ENCODE measurements around the gene SLC5A11. TPM values are rescaled to one million over a fixed set of nuclear protein-coding genes. Genes with fewer than 3 reads are reported as not detected.

SLC5A11 gene
- total RNA-seq, 4 donors from 2014 or later: not detected

DNA sequence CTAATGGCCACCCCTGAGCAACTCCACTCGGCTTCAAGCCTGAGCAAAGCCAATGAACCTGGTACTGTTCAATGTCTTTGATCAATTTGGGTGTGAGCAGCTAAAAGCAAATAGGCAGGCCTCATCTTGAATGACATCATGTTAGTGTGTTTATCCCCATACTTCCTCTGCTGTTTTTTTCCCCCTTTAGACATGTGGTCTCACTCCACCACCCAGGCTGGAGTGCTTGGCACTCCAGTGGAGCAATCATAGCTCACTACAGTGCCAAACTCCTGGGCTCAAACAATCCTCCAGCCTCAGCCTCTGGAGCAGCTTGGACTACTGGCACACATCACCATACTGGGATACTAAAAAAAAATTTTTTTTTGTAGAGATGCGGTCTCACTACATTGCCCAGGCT is 94.0 kb downstream of the SLC5A11 start:
- Histone ChIP-seq H3K27ac (replicated peaks in 1 of 4) (no peak overlapping the region), H3K36me3 (peaks cover 58 to 100% (median 96%) of the 10 kb centered on the region in 4 donors), H3K4me1 (no peaks in the 10 kb centered on the region), H3K4me3 (no peak overlapping the region), H3K9me3 (no peaks in the 10 kb centered on the region), H3K27me3 (no peaks in the 10 kb centered on the region)
- intact Hi-C loops (cut with DNase I): no loop called here
- no peak for DNase-seq (ENCODE audit: extremely low spot score)
- 90% methylated on average over 1 of the region's 2 CpGs for WGBS
- TF ChIP-seq POLR2AphosphoS5 (IDR thresholded peaks at IDR 0.05) (no peak), EP300 (IDR thresholded peaks at IDR 0.05) (no peak), POLR2A (IDR thresholded peaks at IDR 0.05; ENCODE audit: low read depth) (no peak)
- TF ChIP-seq, protein P1, sequence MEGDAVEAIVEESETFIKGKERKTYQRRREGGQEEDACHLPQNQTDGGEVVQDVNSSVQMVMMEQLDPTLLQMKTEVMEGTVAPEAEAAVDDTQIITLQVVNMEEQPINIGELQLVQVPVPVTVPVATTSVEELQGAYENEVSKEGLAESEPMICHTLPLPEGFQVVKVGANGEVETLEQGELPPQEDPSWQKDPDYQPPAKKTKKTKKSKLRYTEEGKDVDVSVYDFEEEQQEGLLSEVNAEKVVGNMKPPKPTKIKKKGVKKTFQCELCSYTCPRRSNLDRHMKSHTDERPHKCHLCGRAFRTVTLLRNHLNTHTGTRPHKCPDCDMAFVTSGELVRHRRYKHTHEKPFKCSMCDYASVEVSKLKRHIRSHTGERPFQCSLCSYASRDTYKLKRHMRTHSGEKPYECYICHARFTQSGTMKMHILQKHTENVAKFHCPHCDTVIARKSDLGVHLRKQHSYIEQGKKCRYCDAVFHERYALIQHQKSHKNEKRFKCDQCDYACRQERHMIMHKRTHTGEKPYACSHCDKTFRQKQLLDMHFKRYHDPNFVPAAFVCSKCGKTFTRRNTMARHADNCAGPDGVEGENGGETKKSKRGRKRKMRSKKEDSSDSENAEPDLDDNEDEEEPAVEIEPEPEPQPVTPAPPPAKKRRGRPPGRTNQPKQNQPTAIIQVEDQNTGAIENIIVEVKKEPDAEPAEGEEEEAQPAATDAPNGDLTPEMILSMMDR (IDR thresholded peaks at IDR 0.05): no peak

DNA sequence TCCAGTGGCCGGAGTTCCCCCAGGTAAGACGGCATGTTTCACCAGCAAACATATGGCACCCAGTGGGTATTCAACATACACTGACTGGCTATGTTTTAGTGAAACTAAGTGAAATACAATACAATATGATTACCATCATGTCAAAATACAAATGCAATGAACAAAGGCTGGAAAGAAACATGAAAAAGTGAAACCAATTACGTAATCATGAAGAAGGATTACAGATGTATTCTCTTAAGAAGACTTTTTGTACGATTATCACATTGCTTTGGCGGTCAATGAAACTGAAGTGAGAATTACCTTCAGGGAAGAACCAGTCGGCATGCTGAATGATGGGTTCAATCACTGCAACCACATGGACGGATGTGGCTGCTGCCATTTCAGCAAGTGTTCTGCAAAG is 97.7 kb downstream of the SLC5A11 start:
- no peak overlapping the region for H3K4me3 ChIP-seq
- intact Hi-C loops (cut with DNase I): no loop called here
- no peaks in the 10 kb centered on the region for H3K4me1 ChIP-seq
- WGBS: 94% methylated on average over 7 of the region's 7 CpGs
- no peak overlapping the region for H3K27ac ChIP-seq (replicated peaks in 1 of 4)
- TF ChIP-seq POLR2A (IDR thresholded peaks at IDR 0.05; ENCODE audit: low read depth) (no peak), POLR2AphosphoS5 (IDR thresholded peaks at IDR 0.05) (no peak), EP300 (IDR thresholded peaks at IDR 0.05) (no peak)
- TF ChIP-seq, protein P1 (IDR thresholded peaks at IDR 0.05): no peak
- no peak for DNase-seq (ENCODE audit: extremely low spot score)
- no peaks in the 10 kb centered on the region for H3K27me3 ChIP-seq
- no peaks in the 10 kb centered on the region for H3K9me3 ChIP-seq
- peaks cover 48 to 100% (median 90%) of the 10 kb centered on the region in 4 donors for H3K36me3 ChIP-seq

DNA sequence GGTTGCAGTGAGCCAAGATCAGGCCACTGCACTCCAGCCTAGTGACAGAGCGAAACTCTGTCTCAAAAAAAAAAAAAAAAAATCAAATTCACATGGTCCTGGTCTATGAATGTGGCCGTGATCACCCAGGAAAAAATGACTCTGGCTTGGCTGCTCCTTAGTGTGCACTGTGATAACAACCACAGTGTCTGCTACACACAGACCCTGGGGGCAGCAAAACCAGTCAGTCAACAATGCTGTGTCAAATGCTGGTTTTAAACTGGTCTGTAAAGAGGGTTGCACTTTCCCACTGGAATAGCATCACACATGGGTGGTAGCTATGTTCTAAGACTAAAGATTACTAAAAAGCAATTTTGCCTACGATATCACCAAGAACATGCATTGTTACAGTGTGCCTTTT is 98.4 kb downstream of the SLC5A11 start:
- intact Hi-C loops (cut with DNase I): no loop called here
- WGBS: 97% methylated on average over 3 of the region's 3 CpGs
- H3K4me1 ChIP-seq: no peaks in the 10 kb centered on the region
- H3K36me3 ChIP-seq: peaks cover 48 to 100% (median 88%) of the 10 kb centered on the region in 4 donors
- H3K4me3 ChIP-seq: no peak overlapping the region
- no peak for TF ChIP-seq EP300 (IDR thresholded peaks at IDR 0.05)
- no peak for TF ChIP-seq POLR2AphosphoS5 (IDR thresholded peaks at IDR 0.05)
- TF ChIP-seq, protein P1 (IDR thresholded peaks at IDR 0.05): no peak
- TF ChIP-seq POLR2A (IDR thresholded peaks at IDR 0.05; ENCODE audit: low read depth): no peak
- H3K27ac ChIP-seq (replicated peaks in 1 of 4): no peak overlapping the region
- H3K9me3 ChIP-seq: no peaks in the 10 kb centered on the region
- H3K27me3 ChIP-seq: no peaks in the 10 kb centered on the region
- no peak for DNase-seq (ENCODE audit: extremely low spot score)

DNA sequence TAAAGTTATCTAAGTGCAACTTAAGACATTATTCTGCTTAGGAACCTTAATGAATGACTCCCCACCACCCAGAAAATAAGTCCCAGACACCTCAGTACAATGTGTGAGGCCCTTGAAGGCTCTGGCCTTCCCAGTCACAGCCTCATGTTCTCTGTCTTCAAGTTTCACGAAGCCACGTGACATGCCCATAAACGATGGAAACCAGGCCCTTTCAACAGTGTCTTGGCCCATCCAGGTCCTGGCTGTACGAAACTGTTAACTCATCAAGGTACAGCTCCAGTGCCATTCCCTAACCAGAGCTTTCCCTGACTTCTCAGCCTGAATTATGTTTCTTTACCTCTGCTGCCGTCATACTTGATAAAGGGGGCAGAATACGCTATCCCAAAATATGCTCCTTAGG is 100.4 kb downstream of the SLC5A11 start:
- Histone ChIP-seq H3K9me3 (no peaks in the 10 kb centered on the region), H3K36me3 (peaks cover 46 to 98% (median 86%) of the 10 kb centered on the region in 4 donors), H3K4me3 (no peak overlapping the region), H3K4me1 (no peaks in the 10 kb centered on the region), H3K27me3 (no peaks in the 10 kb centered on the region), H3K27ac (replicated peaks in 1 of 4) (no peak overlapping the region)
- TF ChIP-seq, protein P1 (IDR thresholded peaks at IDR 0.05): no peak
- no peak for TF ChIP-seq POLR2AphosphoS5 (IDR thresholded peaks at IDR 0.05)
- no peak for TF ChIP-seq EP300 (IDR thresholded peaks at IDR 0.05)
- no peak for TF ChIP-seq POLR2A (IDR thresholded peaks at IDR 0.05; ENCODE audit: low read depth)
- 79% methylated on average over 6 of the region's 6 CpGs for WGBS
- intact Hi-C loops (cut with DNase I): no loop called here
- DNase-seq (ENCODE audit: extremely low spot score): no peak

DNA sequence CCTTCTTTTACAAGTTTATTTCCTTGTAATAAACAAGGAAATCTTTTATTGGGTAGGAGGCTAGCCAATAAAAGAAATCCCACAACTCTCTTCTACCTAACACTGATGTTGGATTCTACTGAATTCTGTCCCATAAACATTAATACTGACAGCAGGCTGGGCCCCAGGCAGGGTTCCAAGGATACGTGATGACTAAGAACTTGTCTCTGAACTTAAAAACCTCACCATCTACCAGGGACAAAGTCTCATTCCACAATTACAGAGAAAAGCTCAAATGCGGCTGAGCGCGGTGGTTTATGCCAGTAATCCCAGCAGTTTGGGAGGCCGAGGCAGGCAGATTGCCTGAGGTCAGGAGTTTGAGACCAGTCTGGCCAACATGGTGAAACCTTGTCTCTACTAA is 104.5 kb downstream of the SLC5A11 start:
- H3K9me3 ChIP-seq: no peaks in the 10 kb centered on the region
- peaks cover 63 to 98% (median 88%) of the 10 kb centered on the region in 4 donors for H3K36me3 ChIP-seq
- TF ChIP-seq, protein P1 (IDR thresholded peaks at IDR 0.05): no peak
- TF ChIP-seq POLR2A (IDR thresholded peaks at IDR 0.05; ENCODE audit: low read depth) (no peak), EP300 (IDR thresholded peaks at IDR 0.05) (no peak), POLR2AphosphoS5 (IDR thresholded peaks at IDR 0.05) (no peak)
- no peaks in the 10 kb centered on the region for H3K27me3 ChIP-seq
- no peak for DNase-seq (ENCODE audit: extremely low spot score)
- intact Hi-C loops (cut with DNase I): no loop called here
- no peaks in the 10 kb centered on the region for H3K4me1 ChIP-seq
- 87% methylated on average over 5 of the region's 5 CpGs for WGBS
- no peak overlapping the region for H3K27ac ChIP-seq (replicated peaks in 1 of 4)
- H3K4me3 ChIP-seq: no peak overlapping the region
